Measurements from ENCODE around the gene ADGRD1.

- TF ChIP-seq CEBPB (IDR thresholded peaks at IDR 0.05) (no peak), FOXM1 (IDR thresholded peaks at IDR 0.05; ENCODE audit: borderline replicate concordance, low read depth) (no peak), EGR1 (IDR thresholded peaks at IDR 0.05) (no peak), TCF12 (IDR thresholded peaks at IDR 0.05; ENCODE audit: low read depth) (no peak), EP300 (IDR thresholded peaks at IDR 0.05; ENCODE audit: borderline replicate concordance) (no peak), CREB1 (IDR thresholded peaks at IDR 0.05; ENCODE audit: low read depth) (no peak), ZBTB7A (IDR thresholded peaks at IDR 0.05; ENCODE audit: low read depth) (no peak), NFIC (IDR thresholded peaks at IDR 0.05) (no peak), TEAD4 (IDR thresholded peaks at IDR 0.05) (no peak), RAD21 (IDR thresholded peaks at IDR 0.05; ENCODE audit: low read depth) (no peak), TAF1 (IDR thresholded peaks at IDR 0.05; ENCODE audit: low read depth) (no peak), YY1 (IDR thresholded peaks at IDR 0.05; ENCODE audit: low read depth) (no peak)
- TF ChIP-seq, protein P1, sequence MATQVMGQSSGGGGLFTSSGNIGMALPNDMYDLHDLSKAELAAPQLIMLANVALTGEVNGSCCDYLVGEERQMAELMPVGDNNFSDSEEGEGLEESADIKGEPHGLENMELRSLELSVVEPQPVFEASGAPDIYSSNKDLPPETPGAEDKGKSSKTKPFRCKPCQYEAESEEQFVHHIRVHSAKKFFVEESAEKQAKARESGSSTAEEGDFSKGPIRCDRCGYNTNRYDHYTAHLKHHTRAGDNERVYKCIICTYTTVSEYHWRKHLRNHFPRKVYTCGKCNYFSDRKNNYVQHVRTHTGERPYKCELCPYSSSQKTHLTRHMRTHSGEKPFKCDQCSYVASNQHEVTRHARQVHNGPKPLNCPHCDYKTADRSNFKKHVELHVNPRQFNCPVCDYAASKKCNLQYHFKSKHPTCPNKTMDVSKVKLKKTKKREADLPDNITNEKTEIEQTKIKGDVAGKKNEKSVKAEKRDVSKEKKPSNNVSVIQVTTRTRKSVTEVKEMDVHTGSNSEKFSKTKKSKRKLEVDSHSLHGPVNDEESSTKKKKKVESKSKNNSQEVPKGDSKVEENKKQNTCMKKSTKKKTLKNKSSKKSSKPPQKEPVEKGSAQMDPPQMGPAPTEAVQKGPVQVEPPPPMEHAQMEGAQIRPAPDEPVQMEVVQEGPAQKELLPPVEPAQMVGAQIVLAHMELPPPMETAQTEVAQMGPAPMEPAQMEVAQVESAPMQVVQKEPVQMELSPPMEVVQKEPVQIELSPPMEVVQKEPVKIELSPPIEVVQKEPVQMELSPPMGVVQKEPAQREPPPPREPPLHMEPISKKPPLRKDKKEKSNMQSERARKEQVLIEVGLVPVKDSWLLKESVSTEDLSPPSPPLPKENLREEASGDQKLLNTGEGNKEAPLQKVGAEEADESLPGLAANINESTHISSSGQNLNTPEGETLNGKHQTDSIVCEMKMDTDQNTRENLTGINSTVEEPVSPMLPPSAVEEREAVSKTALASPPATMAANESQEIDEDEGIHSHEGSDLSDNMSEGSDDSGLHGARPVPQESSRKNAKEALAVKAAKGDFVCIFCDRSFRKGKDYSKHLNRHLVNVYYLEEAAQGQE (IDR thresholded peaks at IDR 0.05; ENCODE audit: low read depth), result no peak
- TF ChIP-seq, protein P2, sequence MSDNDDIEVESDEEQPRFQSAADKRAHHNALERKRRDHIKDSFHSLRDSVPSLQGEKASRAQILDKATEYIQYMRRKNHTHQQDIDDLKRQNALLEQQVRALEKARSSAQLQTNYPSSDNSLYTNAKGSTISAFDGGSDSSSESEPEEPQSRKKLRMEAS (IDR thresholded peaks at IDR 0.05), result no peak
Measured at GRCh38 chr12:130977046-130977742, 23.5 kb downstream of the ADGRD1 start.
